HG02885 (cell line): Measurements from ENCODE around the gene GATA3.

Experiments
- ATAC-seq: cut with Tn5 transposase; IDR thresholded peaks from one replicate; pipeline ENCODE4 v1.9.1; 2021; ENCODE audit warnings: mild to moderate bottlenecking; ENCODE audit not compliant: unreplicated experiment, poor library complexity

GATA3 gene

GRCh38 chr10:8061274-8062211 lies 7.1 kb downstream of the GATA3 start:
- no peak for ATAC-seq

GRCh38 chr10:8063128-8063908 lies 8.8 kb downstream of the GATA3 start:
- ATAC-seq: no peak

GRCh38 chr10:8063935-8064334 lies 9.4 kb downstream of the GATA3 start:
- ATAC-seq: no peak

- no peak for ATAC-seq
Observed at GRCh38 chr10:8064436-8064835, 9.9 kb downstream of the GATA3 start.

GRCh38 chr10:8065651-8066050 lies 11.2 kb downstream of the GATA3 start:
- no peak for ATAC-seq

- ATAC-seq: no peak
Observed at GRCh38 chr10:8066124-8066523, 11.6 kb downstream of the GATA3 start.

GRCh38 chr10:8066797-8067196 lies 12.3 kb downstream of the GATA3 start:
- no peak for ATAC-seq

- no peak for ATAC-seq
Observed at GRCh38 chr10:8069108-8069507, 14.6 kb downstream of the GATA3 start.

GRCh38 chr10:8069627-8070026 lies 15.1 kb downstream of the GATA3 start:
- no peak for ATAC-seq

GRCh38 chr10:8070440-8070839 lies 16.0 kb downstream of the GATA3 start:
- no peak for ATAC-seq

- ATAC-seq: no peak
Observed at GRCh38 chr10:8071006-8071405, 16.5 kb downstream of the GATA3 start.

GRCh38 chr10:8071666-8072065 lies 17.2 kb downstream of the GATA3 start:
- ATAC-seq: no peak

- ATAC-seq: no peak
Observed at GRCh38 chr10:8072211-8072610, 17.7 kb downstream of the GATA3 start.

GRCh38 chr10:8073691-8074416 lies 19.4 kb downstream of the GATA3 start:
- ATAC-seq: no peak

- ATAC-seq: no peak
Observed at GRCh38 chr10:8074881-8075280, 20.4 kb downstream of the GATA3 start.

GRCh38 chr10:8075282-8076260 lies 21.1 kb downstream of the GATA3 start:
- ATAC-seq: no peak

GRCh38 chr10:8076933-8077332 lies 22.4 kb downstream of the GATA3 start:
- ATAC-seq: no peak

GRCh38 chr10:8078027-8078426 lies 23.5 kb downstream of the GATA3 start:
- no peak for ATAC-seq

- no peak for ATAC-seq
Observed at GRCh38 chr10:8079126-8079525, 24.6 kb downstream of the GATA3 start.

- no peak for ATAC-seq
Observed at GRCh38 chr10:8084799-8085198, 30.3 kb downstream of the GATA3 start.
